Prostate gland (tissue), 2 donors: ENCODE results near the gene ASB18. TPM values are rescaled to one million over a fixed set of nuclear protein-coding genes. Genes with fewer than 3 reads are reported as not detected.

Experiments
- DNase-seq: peaks from one replicate; pipeline ENCODE4 v3.0.0-alpha.2; 2019; ENCODE audit warnings: low spot score
- H3K27ac ChIP-seq, 2 donors: fragments of 200-600 bp; sonication (generic); 2 replicates each; pipeline ENCODE4 v1.5.1; 2017 to 2019
- H3K27me3 ChIP-seq: fragments of 200-600 bp; sonication (generic); replicated peaks from 2 replicates; pipeline ENCODE4 v1.5.1; 2019; ENCODE audit not compliant: insufficient read depth
- H3K36me3 ChIP-seq, 2 donors: fragments of 200-600 bp; sonication (generic); 1 replicate in 1 of 2; 2 replicates in 1 of 2; pipeline versions ENCODE4 v1.5.1 to v1.8.1; 2017 to 2019
- H3K4me1 ChIP-seq: fragments of 200-600 bp; sonication (generic); replicated peaks from 2 replicates; pipeline ENCODE4 v1.5.1; 2019
- H3K4me3 ChIP-seq, 2 donors: fragments of 200-600 bp; sonication (generic); 2 replicates each; pipeline ENCODE4 v1.5.1; 2017 to 2019
- H3K9me3 ChIP-seq: fragments of 200-600 bp; sonication (generic); 2 replicates; pipeline ENCODE4 v1.5.1; 2017
- CTCF ChIP-seq, 4 experiments: fragments of 200-600 bp in 2 of 4; fragments of 450-650 bp in 2 of 4; sonication (generic) in 2 of 4; IDR thresholded peaks; 1 replicate in 3 of 4; 2 replicates in 1 of 4; pipeline ENCODE4 v1.5.1; 2016 to 2019; ENCODE audit warnings: antibody characterized with exemption in 4 of 4, mild to moderate bottlenecking in 2 of 4, moderate library complexity in 2 of 4
- POLR2A ChIP-seq: fragments of 450-650 bp; IDR thresholded peaks from one replicate; pipeline ENCODE4 v1.6.1; 2016; ENCODE audit warnings: antibody characterized with exemption, mild to moderate bottlenecking
- POLR2AphosphoS5 ChIP-seq: sonication (generic); formaldehyde crosslinking; IDR thresholded peaks from one replicate; pipeline ENCODE4 v1.6.1; 2017; ENCODE audit warnings: antibody characterized with exemption
- WGBS: methylation state at CpG from one replicate; pipeline ENCODE4 v1.1.5; 2018; 5-methylcytosine and 5-hydroxymethylcytosine counted together
- intact Hi-C: fragments of 100-400 bp; cut with DNase I; formaldehyde crosslinking; loops from one replicate; pipeline ENCODE4 v1.14.2; 2022
- total RNA-seq, 2 donors: library from RNA; depleted of rRNA; stranded (reverse); fragments of >200 nt; gene quantifications; one replicate each; pipeline ENCODE4 v1.1.0, GENCODE V29; 2016

ASB18 gene
- total RNA-seq, 2 donors from 2014 or later, result not detected

GRCh38 chr2:236176417-236176816 is 87.8 kb downstream of the ASB18 start:
- intact Hi-C loops, result loop anchor here (5.0 kb wide), 1 partner anchor 399 kb away; no protein-coding TSS in a partner anchor

GRCh38 chr2:236175548-236176150 is 88.6 kb downstream of the ASB18 start:
- no peaks in the 10 kb centered on the region for H3K9me3 ChIP-seq
- no peak for DNase-seq
- WGBS, result 58% methylated on average over 6 of the region's 6 CpGs
- TF ChIP-seq POLR2A, result no peak
- TF ChIP-seq POLR2AphosphoS5, result no peak
- no peak for TF ChIP-seq CTCF (IDR thresholded peaks at IDR 0.05)
- no peak overlapping the region for H3K4me3 ChIP-seq
- intact Hi-C loops, result loop anchor here (5.0 kb wide), 1 partner anchor 398 kb away; no protein-coding TSS in a partner anchor
- H3K27me3 ChIP-seq, result peaks cover 61% of the 10 kb centered on the region
- no peaks in the 10 kb centered on the region for H3K4me1 ChIP-seq
- no peaks in the 10 kb centered on the region for H3K36me3 ChIP-seq
- no peak overlapping the region for H3K27ac ChIP-seq

More at GRCh38 chr2:236176417-236176816, 87.8 kb downstream of the ASB18 start:
- Histone ChIP-seq H3K4me1 (no peaks in the 10 kb centered on the region), H3K9me3 (no peaks in the 10 kb centered on the region), H3K27ac (no peak overlapping the region), H3K4me3 (no peak overlapping the region), H3K36me3 (no peaks in the 10 kb centered on the region), H3K27me3 (peaks cover 58% of the 10 kb centered on the region)
- WGBS, result 19% methylated on average over 7 of the region's 7 CpGs
- TF ChIP-seq POLR2A (no peak), CTCF (IDR thresholded peaks at IDR 0.05) (peak in 1 of 4 experiments; percentile 14)
- no peak for DNase-seq

- H3K27ac ChIP-seq, result no peak overlapping the region
- WGBS, result 23% methylated on average over 18 of the region's 23 CpGs
- H3K4me1 ChIP-seq, result no peaks in the 10 kb centered on the region
- intact Hi-C loops, result no loop called here
- no peaks in the 10 kb centered on the region for H3K9me3 ChIP-seq
- no peak for DNase-seq
- H3K27me3 ChIP-seq, result peaks cover 60% of the 10 kb centered on the region
- no peaks in the 10 kb centered on the region for H3K36me3 ChIP-seq
- H3K4me3 ChIP-seq, result no peak overlapping the region
- TF ChIP-seq POLR2A, result no peak
- no peak for TF ChIP-seq POLR2AphosphoS5
- no peak for TF ChIP-seq CTCF (IDR thresholded peaks at IDR 0.05)
These were observed 90.2 kb downstream of the ASB18 start for GRCh38 chr2:236173729-236174607.

GRCh38 chr2:236173036-236173728 is 91.0 kb downstream of the ASB18 start:
- Histone ChIP-seq H3K27me3 (peaks cover 62% of the 10 kb centered on the region), H3K4me3 (no peak overlapping the region), H3K27ac (no peak overlapping the region), H3K9me3 (no peaks in the 10 kb centered on the region), H3K36me3 (no peaks in the 10 kb centered on the region), H3K4me1 (no peaks in the 10 kb centered on the region)
- 4% methylated on average over 55 of the region's 62 CpGs for WGBS
- TF ChIP-seq CTCF (IDR thresholded peaks at IDR 0.05) (no peak), POLR2AphosphoS5 (no peak), POLR2A (no peak)
- intact Hi-C loops, result no loop called here
- DNase-seq, result no peak
